ENCODE results near the gene GGTLC2.
"Not testable (repeated sequence)": the region's sequence is repeated elsewhere in the genome, so short reads cannot be mapped to it uniquely, and the experiment has no call there.

GRCh38 chr22:22686202-22687115, 42.0 kb downstream of the GGTLC2 start:
- TF ChIP-seq, protein P1, sequence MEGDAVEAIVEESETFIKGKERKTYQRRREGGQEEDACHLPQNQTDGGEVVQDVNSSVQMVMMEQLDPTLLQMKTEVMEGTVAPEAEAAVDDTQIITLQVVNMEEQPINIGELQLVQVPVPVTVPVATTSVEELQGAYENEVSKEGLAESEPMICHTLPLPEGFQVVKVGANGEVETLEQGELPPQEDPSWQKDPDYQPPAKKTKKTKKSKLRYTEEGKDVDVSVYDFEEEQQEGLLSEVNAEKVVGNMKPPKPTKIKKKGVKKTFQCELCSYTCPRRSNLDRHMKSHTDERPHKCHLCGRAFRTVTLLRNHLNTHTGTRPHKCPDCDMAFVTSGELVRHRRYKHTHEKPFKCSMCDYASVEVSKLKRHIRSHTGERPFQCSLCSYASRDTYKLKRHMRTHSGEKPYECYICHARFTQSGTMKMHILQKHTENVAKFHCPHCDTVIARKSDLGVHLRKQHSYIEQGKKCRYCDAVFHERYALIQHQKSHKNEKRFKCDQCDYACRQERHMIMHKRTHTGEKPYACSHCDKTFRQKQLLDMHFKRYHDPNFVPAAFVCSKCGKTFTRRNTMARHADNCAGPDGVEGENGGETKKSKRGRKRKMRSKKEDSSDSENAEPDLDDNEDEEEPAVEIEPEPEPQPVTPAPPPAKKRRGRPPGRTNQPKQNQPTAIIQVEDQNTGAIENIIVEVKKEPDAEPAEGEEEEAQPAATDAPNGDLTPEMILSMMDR (IDR thresholded peaks at IDR 0.05): not testable (repeated sequence)
- not testable (repeated sequence) for TF ChIP-seq REST (IDR thresholded peaks at IDR 0.05; ENCODE audit: insufficient read depth in 1 of 2, low read depth in 2 of 2, low read length in 1 of 2); POLR2AphosphoS5 (IDR thresholded peaks at IDR 0.05; ENCODE audit: low read depth, low read length)

Data from Panc1 (cell line).